Osteoblast (primary cell): Measurements from ENCODE around the gene ZFP36. TPM values are rescaled to one million over a fixed set of nuclear protein-coding genes. Genes with fewer than 3 reads are reported as not detected.

Experiments used
- DNase-seq: peaks from one replicate; pipeline ENCODE4 v3.0.0; 2011; ENCODE audit warnings: low spot score, mixed read lengths; ENCODE audit not compliant: insufficient read length; ENCODE audit errors: missing footprints
- H2AFZ ChIP-seq: 2 replicates; pipeline ENCODE4 v1.6.0; 2011; ENCODE audit warnings: mild to moderate bottlenecking, low read length
- H3K27ac ChIP-seq: 2 replicates; pipeline ENCODE4 v1.5.1; 2011; ENCODE audit warnings: mild to moderate bottlenecking, low read depth, low read length, moderate library complexity
- H3K27me3 ChIP-seq: 2 replicates; pipeline ENCODE4 v1.6.0; 2012; ENCODE audit warnings: mild to moderate bottlenecking, control low read depth, inconsistent platforms, low read length, moderate library complexity; ENCODE audit not compliant: insufficient read depth
- H3K36me3 ChIP-seq: 2 replicates; pipeline ENCODE4 v1.5.1; 2011; ENCODE audit warnings: mild to moderate bottlenecking, low read length, control low read depth, moderate library complexity; ENCODE audit not compliant: insufficient read depth
- H3K4me1 ChIP-seq: 2 replicates; pipeline ENCODE4 v1.5.1; 2011; ENCODE audit warnings: mild to moderate bottlenecking, low read length, control low read depth, moderate library complexity; ENCODE audit not compliant: insufficient read depth
- H3K4me2 ChIP-seq: 2 replicates; pipeline ENCODE4 v1.6.0; 2011; ENCODE audit warnings: mild to moderate bottlenecking, low read length; ENCODE audit not compliant: insufficient read depth
- H3K4me3 ChIP-seq: fragments of 200-600 bp; sonication (generic); 3 replicates; pipeline ENCODE4 v1.5.1; 2012; ENCODE audit warnings: mild to moderate bottlenecking, low read length, inconsistent platforms; ENCODE audit not compliant: insufficient read depth
- H3K79me2 ChIP-seq: 2 replicates; pipeline ENCODE4 v1.6.0; 2012; ENCODE audit warnings: mild to moderate bottlenecking, low read length, control low read depth, inconsistent platforms; ENCODE audit not compliant: insufficient read depth
- H3K9me3 ChIP-seq: 2 replicates; pipeline ENCODE4 v1.5.1; 2011; ENCODE audit warnings: low read depth, low read length, control low read depth
- H4K20me1 ChIP-seq: 2 replicates; pipeline ENCODE4 v1.6.0; 2012; ENCODE audit warnings: mild to moderate bottlenecking, low read length, control low read depth; ENCODE audit not compliant: insufficient read depth
- total RNA-seq: library from RNA; depleted of rRNA; stranded (reverse); fragments of >200 nt; gene quantifications from 2 replicates; pipeline ENCODE4 v1.2.3, GENCODE V29; 2012
- TF ChIP-seq, protein P1 (sequence below): IDR thresholded peaks from 2 replicates; pipeline ENCODE4 v1.5.1; 2011; ENCODE audit warnings: mild to moderate bottlenecking, low read depth, low read length, moderate library complexity; ENCODE audit errors: extremely low read depth

The ZFP36 gene
- total RNA-seq, 1 donor = 6.5 TPM

DNA sequence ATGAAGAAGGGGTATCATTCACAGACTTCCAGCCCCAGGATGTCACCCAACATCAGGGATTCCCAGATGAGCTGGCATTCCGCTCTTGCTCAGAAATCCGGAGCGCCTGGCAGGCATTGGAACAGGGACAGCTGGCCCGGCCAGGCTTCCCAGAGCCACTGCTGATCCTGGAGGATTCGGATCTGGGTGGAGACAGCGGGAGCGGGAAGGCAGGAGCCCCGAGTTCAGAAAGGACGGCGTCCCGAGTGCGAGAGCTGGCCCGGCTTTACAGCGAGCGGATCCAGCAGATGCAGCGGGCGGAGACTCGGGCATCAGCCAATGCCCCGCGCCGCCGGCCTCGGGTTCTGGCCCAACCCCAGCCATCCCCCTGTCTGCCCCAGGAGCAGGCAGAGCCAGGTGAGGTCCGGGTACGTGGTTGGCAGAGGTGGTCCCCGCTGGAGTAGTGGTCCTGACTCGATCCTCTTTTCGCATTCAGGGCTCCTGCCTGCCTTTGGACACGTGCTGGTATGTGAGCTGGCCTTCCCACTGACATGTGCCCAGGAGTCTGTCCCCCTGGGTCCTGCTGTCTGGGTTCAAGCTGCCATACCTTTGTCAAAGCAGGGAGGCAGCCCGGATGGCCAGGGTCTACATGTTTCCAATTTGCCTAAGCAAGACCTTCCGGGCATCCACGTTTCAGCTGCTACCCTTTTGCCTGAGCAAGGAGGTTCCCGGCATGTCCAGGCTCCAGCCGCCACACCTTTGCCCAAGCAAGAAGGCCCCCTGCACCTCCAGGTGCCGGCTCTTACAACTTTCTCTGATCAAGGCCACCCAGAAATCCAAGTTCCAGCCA is 16.8 kb downstream of the ZFP36 start:
- Histone ChIP-seq H3K4me2 (no peak overlapping the region), H3K36me3 (peaks cover 54% of the 10 kb centered on the region), H3K4me1 (peaks cover 8% of the 10 kb centered on the region), H3K27me3 (no peaks in the 10 kb centered on the region), H2AFZ (no peak overlapping the region), H3K4me3 (no peak overlapping the region), H3K27ac (no peak overlapping the region), H3K9me3 (no peaks in the 10 kb centered on the region), H3K79me2 (no peaks in the 10 kb centered on the region), H4K20me1 (no peaks in the 10 kb centered on the region)
- peak; percentile 51 for DNase-seq
- TF ChIP-seq, protein P1, sequence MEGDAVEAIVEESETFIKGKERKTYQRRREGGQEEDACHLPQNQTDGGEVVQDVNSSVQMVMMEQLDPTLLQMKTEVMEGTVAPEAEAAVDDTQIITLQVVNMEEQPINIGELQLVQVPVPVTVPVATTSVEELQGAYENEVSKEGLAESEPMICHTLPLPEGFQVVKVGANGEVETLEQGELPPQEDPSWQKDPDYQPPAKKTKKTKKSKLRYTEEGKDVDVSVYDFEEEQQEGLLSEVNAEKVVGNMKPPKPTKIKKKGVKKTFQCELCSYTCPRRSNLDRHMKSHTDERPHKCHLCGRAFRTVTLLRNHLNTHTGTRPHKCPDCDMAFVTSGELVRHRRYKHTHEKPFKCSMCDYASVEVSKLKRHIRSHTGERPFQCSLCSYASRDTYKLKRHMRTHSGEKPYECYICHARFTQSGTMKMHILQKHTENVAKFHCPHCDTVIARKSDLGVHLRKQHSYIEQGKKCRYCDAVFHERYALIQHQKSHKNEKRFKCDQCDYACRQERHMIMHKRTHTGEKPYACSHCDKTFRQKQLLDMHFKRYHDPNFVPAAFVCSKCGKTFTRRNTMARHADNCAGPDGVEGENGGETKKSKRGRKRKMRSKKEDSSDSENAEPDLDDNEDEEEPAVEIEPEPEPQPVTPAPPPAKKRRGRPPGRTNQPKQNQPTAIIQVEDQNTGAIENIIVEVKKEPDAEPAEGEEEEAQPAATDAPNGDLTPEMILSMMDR = no peak

DNA sequence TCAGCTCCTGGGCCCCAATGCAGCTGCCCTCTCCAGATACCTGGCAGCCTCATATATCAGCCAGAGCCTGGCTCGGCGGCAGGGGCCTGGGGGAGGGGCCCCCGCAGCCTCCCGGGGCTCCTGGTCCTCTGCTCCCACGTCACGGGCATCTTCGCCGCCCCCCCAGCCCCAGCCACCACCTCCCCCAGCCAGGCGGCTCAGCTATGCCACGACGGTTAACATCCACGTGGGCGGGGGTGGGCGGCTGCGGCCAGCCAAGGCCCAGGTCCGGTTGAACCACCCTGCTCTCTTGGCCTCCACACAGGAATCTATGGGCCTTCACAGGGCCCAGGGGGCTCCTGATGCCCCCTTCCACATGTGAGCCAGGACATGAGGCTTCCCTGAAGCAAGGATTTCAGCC is 18.3 kb downstream of the ZFP36 start:
- Histone ChIP-seq H3K9me3 (no peaks in the 10 kb centered on the region), H3K4me1 (peaks cover 15% of the 10 kb centered on the region)

DNA sequence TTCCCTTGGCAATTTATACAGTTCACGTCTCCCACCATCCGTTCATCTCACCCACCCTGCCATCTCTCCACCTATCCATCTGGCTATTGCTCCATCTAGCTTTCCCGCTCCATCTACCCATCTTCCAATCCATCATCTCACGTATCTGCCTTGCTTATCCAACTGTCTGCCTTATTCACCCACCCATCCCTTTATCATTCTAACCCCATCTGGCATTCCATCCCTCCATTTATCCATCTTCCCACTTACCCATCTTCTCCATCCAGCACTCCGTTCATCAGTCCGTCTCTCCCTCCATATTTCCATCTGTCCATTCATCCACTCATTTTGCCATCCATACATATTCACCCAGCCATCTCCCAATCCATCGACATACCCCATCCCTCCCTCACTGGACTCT is 19.1 kb downstream of the ZFP36 start:
- Histone ChIP-seq H4K20me1 (no peaks in the 10 kb centered on the region), H3K27me3 (no peaks in the 10 kb centered on the region), H3K9me3 (no peaks in the 10 kb centered on the region), H3K4me1 (peaks cover 18% of the 10 kb centered on the region), H3K4me3 (no peak overlapping the region), H3K4me2 (no peak overlapping the region), H3K27ac (peak overlapping the region; percentile 4), H3K36me3 (peaks cover 43% of the 10 kb centered on the region), H2AFZ (no peak overlapping the region), H3K79me2 (no peaks in the 10 kb centered on the region)
- DNase-seq = peak; percentile 53
- TF ChIP-seq, protein P1 = no peak

More for the DNA sequence above, 18.3 kb downstream of the ZFP36 start:
- no peak overlapping the region for H2AFZ ChIP-seq
- DNase-seq = peak; percentile 18
- TF ChIP-seq, protein P1 = no peak
- no peak overlapping the region for H3K4me2 ChIP-seq
- H3K4me3 ChIP-seq = no peak overlapping the region
- H4K20me1 ChIP-seq = no peaks in the 10 kb centered on the region
- H3K36me3 ChIP-seq = peaks cover 47% of the 10 kb centered on the region
- no peak overlapping the region for H3K27ac ChIP-seq
- H3K79me2 ChIP-seq = no peaks in the 10 kb centered on the region
- H3K27me3 ChIP-seq = no peaks in the 10 kb centered on the region

DNA sequence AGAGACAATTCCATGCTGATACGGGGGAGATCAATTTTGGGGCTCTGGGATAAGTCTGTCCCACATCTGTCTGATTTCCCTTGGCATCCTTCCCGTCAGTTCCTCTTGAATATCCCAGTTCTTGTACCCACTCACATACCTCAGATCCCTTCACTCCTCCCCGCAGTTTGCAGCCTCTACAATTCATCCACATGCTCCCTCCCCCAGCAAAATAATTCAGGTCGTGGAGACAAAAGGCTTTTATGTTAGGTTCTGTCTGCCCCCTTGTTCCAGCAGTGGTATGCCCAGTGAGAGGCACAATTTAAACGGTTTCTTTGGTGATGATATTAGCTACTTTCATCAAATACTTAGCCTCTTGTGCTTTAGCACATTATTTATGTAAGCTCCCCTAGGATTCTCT is 19.5 kb downstream of the ZFP36 start:
- Histone ChIP-seq H3K4me2 (no peak overlapping the region), H3K27me3 (no peaks in the 10 kb centered on the region), H3K4me1 (peaks cover 21% of the 10 kb centered on the region), H4K20me1 (no peaks in the 10 kb centered on the region), H3K36me3 (peaks cover 39% of the 10 kb centered on the region), H3K27ac (no peak overlapping the region), H3K4me3 (no peak overlapping the region), H2AFZ (no peak overlapping the region), H3K79me2 (no peaks in the 10 kb centered on the region), H3K9me3 (no peaks in the 10 kb centered on the region)
- DNase-seq = peak; percentile 29
- TF ChIP-seq, protein P1 = no peak
